HT1080 (cell line): ENCODE measurements around the gene PHTF1. TPM values are rescaled to one million over a fixed set of nuclear protein-coding genes. Genes with fewer than 3 reads are reported as not detected.

Source experiments
- DNase-seq: peaks from one replicate; pipeline ENCODE4 v3.0.0-alpha.2; 2015; ENCODE audit warnings: low read depth
- total RNA-seq: library from RNA; depleted of rRNA; stranded (reverse); fragments of >200 nt; shearing (Covaris generic); gene quantifications from 2 replicates; pipeline ENCODE4 v1.2.3, GENCODE V29; 2014; rRNA removed

The PHTF1 gene
- total RNA-seq, 1 experiment from 2014 or later = 34.5 TPM

- no peak for DNase-seq
Measured at GRCh38 chr1:113670650-113671049, 88.6 kb downstream of the PHTF1 start.

- no peak for DNase-seq
Measured at GRCh38 chr1:113669988-113670387, 89.3 kb downstream of the PHTF1 start.

- DNase-seq = no peak
Measured at GRCh38 chr1:113666126-113666525, 93.2 kb downstream of the PHTF1 start.

- DNase-seq = no peak
Measured at GRCh38 chr1:113665071-113665470, 94.2 kb downstream of the PHTF1 start.

GRCh38 chr1:113663165-113663951, 95.9 kb downstream of the PHTF1 start:
- DNase-seq = no peak

GRCh38 chr1:113662101-113662500, 97.2 kb downstream of the PHTF1 start:
- DNase-seq = no peak

DNA sequence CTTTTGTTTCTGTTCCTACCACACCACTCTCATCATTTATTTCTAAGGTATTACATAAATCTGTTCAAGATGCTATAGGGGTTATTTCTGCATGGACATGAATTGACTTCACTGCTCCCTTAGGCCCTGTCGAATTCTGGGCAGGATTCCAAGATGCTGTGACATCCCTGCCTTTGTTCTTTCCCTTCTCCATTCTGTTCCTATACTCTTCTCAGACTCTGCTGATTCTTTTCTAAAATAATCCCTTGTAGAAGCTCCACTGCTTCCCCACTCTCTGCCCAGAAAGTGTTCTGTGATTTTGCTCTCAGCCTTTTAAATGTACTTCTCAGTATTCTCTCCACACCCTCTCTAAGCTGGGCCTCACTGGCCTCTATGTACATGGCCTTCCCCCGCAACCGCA, 99.2 kb downstream of the PHTF1 start:
- no peak for DNase-seq

- DNase-seq = no peak
Measured at GRCh38 chr1:113659556-113659955, 99.7 kb downstream of the PHTF1 start.

DNA sequence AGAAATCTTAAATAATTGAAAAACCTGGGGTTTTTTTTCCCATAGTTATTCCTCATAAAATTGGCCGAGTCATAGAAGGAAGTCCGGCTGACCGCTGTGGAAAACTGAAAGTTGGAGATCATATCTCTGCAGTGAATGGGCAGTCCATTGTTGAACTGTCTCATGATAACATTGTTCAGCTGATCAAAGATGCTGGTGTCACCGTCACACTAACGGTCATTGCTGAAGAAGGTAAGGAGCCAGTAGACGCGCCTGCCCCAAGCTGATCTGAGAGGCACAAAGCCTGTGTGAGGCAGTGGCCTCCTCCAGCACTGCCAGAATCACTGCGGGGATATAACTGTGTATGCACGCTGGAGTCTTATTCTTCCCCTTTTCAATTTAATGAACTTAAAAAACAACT, 100.3 kb downstream of the PHTF1 start:
- no peak for DNase-seq

DNA sequence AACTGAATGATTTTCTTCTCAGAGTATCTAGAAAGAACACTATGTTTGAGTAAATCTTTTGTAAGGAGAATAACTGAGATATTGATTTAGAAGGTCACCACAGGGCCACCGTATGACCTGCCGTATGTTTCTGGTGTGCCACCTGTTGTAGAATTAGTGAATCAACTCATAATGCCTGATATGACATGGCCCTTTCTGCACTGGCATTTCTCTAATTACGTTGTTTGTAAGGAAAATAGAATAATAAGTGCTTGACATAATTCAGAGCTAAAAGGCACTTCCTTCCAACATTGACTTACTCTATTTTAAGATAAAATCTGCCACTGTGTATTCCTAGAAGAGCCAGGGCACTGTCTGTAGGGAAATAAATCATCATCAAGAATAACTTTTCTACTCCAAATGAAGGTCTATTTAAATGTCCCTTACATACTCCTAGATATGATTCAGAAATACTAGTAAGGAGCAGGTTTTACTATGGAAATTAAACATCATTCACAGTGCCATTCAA, 101.7 kb downstream of the PHTF1 start:
- no peak for DNase-seq

DNA sequence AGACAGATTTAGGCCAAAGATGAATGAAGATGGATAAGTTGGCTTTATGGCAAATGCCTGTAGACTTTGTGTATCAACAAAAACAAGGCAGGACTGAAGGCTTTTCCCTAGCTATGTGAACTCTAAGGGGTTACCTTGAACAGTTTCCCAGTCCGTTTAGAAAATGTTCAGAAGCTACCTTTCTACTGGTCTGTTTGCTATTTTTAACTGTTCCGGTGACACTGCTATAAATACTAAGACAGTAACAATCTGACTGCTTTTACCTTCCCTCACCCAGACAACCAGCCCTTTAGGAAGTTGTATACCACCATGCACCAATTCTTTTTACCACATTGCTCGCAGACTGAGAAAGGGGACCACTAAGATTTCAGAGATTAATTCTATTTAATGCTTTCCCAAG, 102.2 kb downstream of the PHTF1 start:
- DNase-seq = no peak

DNA sequence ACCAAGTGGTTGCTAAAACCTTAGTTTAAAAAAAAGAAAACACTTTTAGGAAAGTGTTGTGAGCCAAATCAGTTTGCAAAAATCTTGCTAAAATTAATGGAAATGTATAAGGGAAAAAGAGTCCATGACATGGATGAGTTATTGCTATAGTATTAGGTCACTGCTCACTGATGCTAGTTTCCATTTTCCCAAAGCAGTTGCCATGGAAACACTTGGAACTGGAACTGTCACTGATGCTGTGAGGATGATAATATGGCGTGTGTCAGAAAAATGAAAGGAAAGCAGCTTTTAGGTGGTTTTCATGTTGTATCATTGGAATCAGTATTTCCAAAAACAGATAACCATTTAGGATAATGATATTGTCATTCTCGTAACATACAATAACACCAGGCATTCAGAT, 104.4 kb downstream of the PHTF1 start:
- DNase-seq = no peak

DNA sequence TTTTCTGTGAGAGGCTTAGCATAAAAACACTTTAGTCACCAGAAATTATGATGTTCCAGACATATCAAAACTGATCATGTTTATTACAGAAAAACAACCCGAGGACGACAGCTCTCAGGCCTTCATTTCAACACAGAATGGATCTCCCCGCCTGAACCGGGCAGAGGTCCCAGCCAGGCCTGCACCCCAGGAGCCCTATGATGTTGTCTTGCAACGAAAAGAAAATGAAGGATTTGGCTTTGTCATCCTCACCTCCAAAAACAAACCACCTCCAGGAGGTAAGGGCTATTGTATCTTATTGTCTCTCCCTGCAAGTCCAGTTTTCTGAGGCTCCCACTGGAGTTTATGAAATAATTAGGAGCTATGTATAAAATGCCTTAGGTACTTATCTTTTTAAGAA, 105.5 kb downstream of the PHTF1 start:
- DNase-seq = no peak

DNA sequence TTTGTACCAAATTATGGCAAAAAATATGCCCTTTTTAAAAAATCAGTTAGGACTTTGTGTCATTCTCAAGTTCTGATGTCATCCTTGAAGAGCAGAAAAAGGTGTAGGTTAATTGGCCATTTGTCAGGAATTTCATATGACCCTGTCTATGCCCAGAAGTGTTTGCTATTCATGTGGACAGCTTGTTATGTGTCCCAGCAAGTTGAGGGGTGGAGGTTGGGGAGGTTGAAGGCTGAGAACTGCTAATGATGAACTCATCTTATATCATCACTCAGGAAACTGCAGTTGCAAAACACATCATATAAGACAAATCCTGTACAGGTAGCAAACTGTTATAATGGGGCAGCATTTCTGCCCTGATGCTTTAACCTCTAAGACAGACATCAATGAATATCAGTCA, 106.5 kb downstream of the PHTF1 start:
- peak; percentile 44 for DNase-seq

DNA sequence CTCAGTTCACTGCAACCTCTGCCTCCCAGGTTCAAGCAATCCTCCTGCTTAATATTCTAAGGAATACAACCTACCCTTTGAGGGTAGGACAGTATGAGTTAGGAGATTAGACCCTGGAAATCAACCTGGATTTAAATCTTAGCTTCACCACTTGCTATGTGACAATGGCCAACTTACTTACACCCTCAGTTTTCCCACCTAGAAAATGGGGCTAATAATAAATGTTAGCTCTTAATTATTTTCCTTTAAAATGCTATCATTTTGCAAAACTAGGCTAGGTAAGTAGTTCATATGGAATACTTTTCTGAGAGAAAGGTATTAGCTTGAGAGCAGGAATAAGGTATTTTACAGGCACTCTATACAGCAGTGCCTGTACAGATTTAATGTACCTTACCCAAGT, 110.8 kb downstream of the PHTF1 start:
- no peak for DNase-seq

DNA sequence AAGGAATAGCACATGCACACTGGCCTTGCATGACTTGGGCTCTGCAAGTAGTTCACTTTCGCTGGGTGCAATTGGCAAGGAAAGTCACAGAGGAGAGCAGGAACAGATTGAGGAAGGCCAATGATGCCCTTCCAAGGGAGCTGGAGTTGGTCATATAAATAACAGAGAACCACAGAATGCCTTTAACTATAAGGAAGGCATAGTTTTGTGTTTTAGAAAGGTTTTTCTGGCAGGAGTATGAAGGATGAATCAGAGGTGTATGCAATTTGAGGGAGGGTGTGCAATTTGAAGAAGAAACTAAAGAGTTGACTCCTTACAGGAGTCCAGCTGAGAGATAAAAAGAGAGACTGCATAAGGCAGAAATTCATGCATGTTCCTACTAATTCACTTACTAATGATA, 112.1 kb downstream of the PHTF1 start:
- peak; percentile 8 for DNase-seq

Other genes with a start within 250 kb of the PHTF1 start
- gene RSBN1, start 53.0 kb upstream of the PHTF1 start, total RNA-seq = 5.7 and 9.9 TPM in 2 replicates
- gene PTPN22, start 112.2 kb upstream of the PHTF1 start, total RNA-seq = 8.8 and 10.9 TPM in 2 replicates
- gene BCL2L15, start 128.1 kb upstream of the PHTF1 start, total RNA-seq = 0.05 and 1.3 TPM in 2 replicates
- gene AP4B1, start 145.3 kb upstream of the PHTF1 start, total RNA-seq = 18.0 and 20.8 TPM in 2 replicates
- gene DCLRE1B, start 145.8 kb upstream of the PHTF1 start, total RNA-seq = 14.9 and 17.5 TPM in 2 replicates
- gene HIPK1, start 169.8 kb upstream of the PHTF1 start, total RNA-seq = 10.9 and 18.6 TPM in 2 replicates
- gene OLFML3, start 220.0 kb upstream of the PHTF1 start, total RNA-seq = 4.0 and 5.1 TPM in 2 replicates